Chondrocyte (in vitro differentiated cells): Measurements from ENCODE around the gene PDCD7. TPM values are rescaled to one million over a fixed set of nuclear protein-coding genes. Genes with fewer than 3 reads are reported as not detected.

Experiments
- DNase-seq: peaks from one replicate; pipeline ENCODE4 v3.0.0; 2021; ENCODE audit warnings: mixed read lengths, low spot score
- H3K27ac Mint-ChIP-seq: one replicate; pipeline ENCODE4 v1.8.0; 2021; ENCODE audit warnings: mild to moderate bottlenecking, moderate library complexity, mixed read lengths; ENCODE audit not compliant: unreplicated experiment
- H3K27me3 Mint-ChIP-seq: 2 replicates; pipeline ENCODE4 v1.8.0; 2021; ENCODE audit warnings: low read depth, mixed read lengths
- H3K36me3 Mint-ChIP-seq: 2 replicates; pipeline ENCODE4 v1.8.0; 2021; ENCODE audit warnings: low read depth, mixed read lengths
- H3K4me1 Mint-ChIP-seq: 2 replicates; pipeline ENCODE4 v1.8.0; 2021; ENCODE audit warnings: low read depth, mild to moderate bottlenecking, mixed read lengths
- H3K4me3 Mint-ChIP-seq: one replicate; pipeline ENCODE4 v1.8.0; 2021; ENCODE audit warnings: mild to moderate bottlenecking, moderate library complexity, mixed read lengths; ENCODE audit not compliant: unreplicated experiment
- H3K9me3 Mint-ChIP-seq: 2 replicates; pipeline ENCODE4 v1.8.0; 2021; ENCODE audit warnings: low read depth, mixed read lengths
- total RNA-seq: library from RNA; stranded (reverse); gene quantifications from 3 replicates; pipeline ENCODE4 v1.2.1, GENCODE V29; 2021
- TF ChIP-seq, protein P1 (sequence below): fragments of 200-600 bp; sonication (generic); IDR thresholded peaks from 2 replicates; pipeline ENCODE4 v1.5.0; 2021; ENCODE audit warnings: antibody characterized with exemption, mild to moderate bottlenecking, moderate library complexity

The PDCD7 gene
- total RNA-seq, 1 donor from 2014 or later = 14.7 TPM

DNA sequence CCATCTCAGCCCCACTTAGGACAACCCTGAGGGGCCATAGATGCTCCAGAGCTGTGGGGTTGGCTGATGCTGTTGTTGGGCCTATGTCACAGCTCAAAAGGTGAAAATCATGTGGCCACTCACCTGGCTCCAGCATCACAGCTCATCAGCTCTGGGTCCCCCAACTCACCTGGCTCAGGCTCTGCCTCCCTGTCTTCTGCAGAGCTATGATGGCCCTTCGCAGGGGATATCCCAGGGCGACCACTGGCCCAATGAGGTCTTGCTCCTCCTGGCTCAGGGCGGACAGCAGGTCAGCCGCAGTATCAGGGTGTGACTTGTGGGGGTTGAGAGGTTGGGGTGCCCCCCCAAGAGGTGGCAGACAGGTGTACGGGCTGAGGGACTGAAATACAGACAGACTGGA lies 34.3 kb downstream of the PDCD7 start:
- Mint-ChIP-seq H3K27me3 (no peaks in the 10 kb centered on the region), H3K4me3 (no peak overlapping the region), H3K9me3 (no peaks in the 10 kb centered on the region), H3K27ac (no peak overlapping the region), H3K36me3 (peaks cover 24% of the 10 kb centered on the region), H3K4me1 (peaks cover 21% of the 10 kb centered on the region)
- peak; percentile 48 for DNase-seq
- TF ChIP-seq, protein P1, sequence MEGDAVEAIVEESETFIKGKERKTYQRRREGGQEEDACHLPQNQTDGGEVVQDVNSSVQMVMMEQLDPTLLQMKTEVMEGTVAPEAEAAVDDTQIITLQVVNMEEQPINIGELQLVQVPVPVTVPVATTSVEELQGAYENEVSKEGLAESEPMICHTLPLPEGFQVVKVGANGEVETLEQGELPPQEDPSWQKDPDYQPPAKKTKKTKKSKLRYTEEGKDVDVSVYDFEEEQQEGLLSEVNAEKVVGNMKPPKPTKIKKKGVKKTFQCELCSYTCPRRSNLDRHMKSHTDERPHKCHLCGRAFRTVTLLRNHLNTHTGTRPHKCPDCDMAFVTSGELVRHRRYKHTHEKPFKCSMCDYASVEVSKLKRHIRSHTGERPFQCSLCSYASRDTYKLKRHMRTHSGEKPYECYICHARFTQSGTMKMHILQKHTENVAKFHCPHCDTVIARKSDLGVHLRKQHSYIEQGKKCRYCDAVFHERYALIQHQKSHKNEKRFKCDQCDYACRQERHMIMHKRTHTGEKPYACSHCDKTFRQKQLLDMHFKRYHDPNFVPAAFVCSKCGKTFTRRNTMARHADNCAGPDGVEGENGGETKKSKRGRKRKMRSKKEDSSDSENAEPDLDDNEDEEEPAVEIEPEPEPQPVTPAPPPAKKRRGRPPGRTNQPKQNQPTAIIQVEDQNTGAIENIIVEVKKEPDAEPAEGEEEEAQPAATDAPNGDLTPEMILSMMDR = no peak

DNA sequence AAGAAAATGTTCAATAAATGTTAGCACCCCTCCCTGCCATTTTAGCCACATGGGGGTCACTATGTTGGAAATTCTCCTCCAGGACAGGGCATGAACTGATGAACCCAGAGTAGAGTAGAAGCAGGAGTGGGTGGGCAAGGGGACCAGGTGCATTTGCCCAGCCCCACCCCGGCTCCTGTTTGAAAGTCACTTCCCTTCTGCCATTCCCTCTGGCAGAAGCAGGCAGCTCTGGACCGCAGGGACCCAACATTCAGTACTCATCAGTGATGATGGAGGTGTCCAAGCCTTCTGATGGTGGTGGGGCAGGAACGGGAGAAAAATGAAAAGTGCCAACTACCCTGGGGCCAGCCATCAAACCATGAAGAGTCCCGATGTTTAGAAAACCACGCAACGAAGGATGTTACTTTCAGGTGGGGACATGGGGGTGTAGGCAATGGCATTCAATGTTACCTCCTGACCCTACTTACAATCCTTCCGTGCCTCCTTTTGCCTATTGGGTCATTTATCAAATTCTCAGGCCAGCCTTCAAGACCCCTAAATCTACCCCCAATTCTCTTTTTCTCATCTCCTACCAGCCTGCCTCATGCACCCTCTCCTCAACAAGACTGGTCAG lies 35.9 kb downstream of the PDCD7 start:
- peaks cover 20% of the 10 kb centered on the region for H3K36me3 Mint-ChIP-seq
- H3K4me3 Mint-ChIP-seq = no peak overlapping the region
- H3K27me3 Mint-ChIP-seq = no peaks in the 10 kb centered on the region
- H3K9me3 Mint-ChIP-seq = no peaks in the 10 kb centered on the region
- H3K27ac Mint-ChIP-seq = no peak overlapping the region
- TF ChIP-seq, protein P1 = no peak
- peak; percentile 42 for DNase-seq
- H3K4me1 Mint-ChIP-seq = peaks cover 21% of the 10 kb centered on the region

DNA sequence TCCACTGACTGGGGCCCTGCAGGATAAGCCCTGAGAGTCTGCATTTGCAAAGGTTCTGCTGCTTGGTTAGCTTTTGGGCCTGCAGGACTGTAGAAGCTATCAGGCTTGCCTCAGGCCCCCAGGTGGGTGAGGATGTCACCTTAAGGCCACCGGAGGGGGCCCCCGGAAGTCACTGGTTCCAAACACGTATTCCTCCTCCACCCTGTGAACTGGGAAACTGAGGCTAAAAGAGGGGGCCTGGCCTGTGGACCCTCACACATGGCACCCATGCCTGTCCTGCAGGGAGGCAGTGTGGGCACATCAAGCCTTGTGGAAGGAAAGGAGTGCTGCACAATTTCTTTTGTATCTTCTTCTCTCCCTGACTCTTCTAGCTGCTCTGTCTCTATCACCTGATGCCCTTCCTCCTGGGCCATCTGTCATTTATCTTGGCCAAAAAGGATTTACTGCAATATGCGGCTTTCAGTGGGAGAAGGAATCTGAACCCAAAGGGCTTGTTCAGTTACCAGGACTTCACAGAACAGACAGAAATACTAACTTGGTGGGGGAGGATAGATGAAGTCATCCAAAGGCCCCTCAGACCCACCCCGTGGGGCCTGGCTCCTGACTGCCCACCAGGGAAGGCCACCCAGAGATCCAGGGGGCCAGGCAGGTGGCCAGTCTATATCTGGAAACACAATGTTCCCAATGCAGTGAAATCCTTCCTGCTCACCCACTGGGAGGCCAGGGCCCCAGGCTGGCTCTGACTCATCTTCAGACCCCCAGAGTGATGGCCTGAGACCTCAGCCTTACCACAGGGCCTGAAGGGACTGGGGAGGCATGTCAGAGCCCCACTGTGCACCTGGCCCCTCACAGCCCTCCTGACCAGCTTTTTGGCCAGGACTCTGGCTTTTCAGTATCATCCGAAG lies 36.9 kb downstream of the PDCD7 start:
- H3K4me1 Mint-ChIP-seq = peaks cover 23% of the 10 kb centered on the region
- H3K27ac Mint-ChIP-seq = no peak overlapping the region
- no peak overlapping the region for H3K4me3 Mint-ChIP-seq
- peaks cover 20% of the 10 kb centered on the region for H3K36me3 Mint-ChIP-seq
- DNase-seq = peak; percentile 28
- TF ChIP-seq, protein P1 = no peak
- H3K27me3 Mint-ChIP-seq = no peaks in the 10 kb centered on the region
- H3K9me3 Mint-ChIP-seq = no peaks in the 10 kb centered on the region

DNA sequence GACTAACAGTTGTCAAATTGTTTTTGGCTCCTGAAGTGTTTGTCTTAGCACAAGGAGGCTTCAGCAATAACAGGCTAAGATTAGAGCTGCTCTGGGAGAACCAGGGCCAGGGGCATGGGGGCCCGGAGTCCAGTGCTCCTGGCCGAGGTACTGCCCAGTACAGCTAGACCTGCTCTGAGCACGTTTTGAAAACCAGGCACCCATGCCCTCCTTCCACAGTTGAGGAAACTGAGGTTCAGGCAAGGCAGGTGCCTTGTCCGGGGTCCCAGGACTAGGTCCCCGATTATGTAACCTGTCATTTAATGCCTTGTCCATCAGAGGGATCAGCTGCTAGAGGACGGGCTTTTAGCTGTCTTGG lies 37.9 kb downstream of the PDCD7 start:
- H3K36me3 Mint-ChIP-seq = peaks cover 14% of the 10 kb centered on the region
- H3K27ac Mint-ChIP-seq = no peak overlapping the region
- H3K9me3 Mint-ChIP-seq = no peaks in the 10 kb centered on the region
- no peak overlapping the region for H3K4me3 Mint-ChIP-seq
- H3K27me3 Mint-ChIP-seq = no peaks in the 10 kb centered on the region
- H3K4me1 Mint-ChIP-seq = peaks cover 23% of the 10 kb centered on the region
- peak; percentile 39 for DNase-seq
- TF ChIP-seq, protein P1 = no peak

DNA sequence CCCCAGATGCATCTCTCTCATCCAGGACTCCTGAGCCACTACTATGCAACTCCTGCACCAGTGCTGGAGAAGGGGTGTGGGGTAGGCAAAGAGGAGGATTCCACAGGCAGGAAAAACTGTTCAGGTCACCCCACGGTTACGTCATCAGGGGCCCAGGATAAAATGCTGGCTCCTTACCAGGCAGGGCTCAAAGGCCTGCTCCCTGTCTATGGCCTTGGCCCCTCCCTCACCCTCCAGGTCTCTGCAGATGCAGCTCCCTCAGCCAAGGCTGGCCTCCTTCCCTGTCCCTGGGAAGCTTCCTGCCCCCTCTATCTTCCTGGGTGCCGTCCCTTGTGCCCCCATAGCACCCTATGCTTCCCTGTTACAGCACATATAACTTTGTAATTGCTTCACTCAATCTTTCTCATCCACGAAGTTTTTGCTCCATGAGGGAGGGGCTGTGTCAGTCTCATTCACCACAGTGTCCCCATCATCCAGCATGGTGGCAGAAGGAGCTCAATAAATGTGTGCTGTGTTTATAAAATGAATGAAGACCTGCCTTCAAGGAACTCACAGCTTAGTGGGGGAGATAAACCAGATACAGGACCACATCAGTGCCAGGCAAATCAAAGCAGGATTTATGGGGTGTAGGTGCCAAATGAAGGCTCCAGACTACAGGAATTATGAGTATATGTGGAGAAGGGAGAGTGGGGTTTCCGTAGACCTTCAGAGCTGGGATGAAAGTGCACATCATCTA lies 38.4 kb downstream of the PDCD7 start:
- Mint-ChIP-seq H3K27ac (no peak overlapping the region), H3K36me3 (peaks cover 11% of the 10 kb centered on the region), H3K27me3 (no peaks in the 10 kb centered on the region), H3K4me3 (no peak overlapping the region), H3K9me3 (no peaks in the 10 kb centered on the region), H3K4me1 (peaks cover 23% of the 10 kb centered on the region)
- DNase-seq = peak; percentile 66
- TF ChIP-seq, protein P1 = no peak
